ENCODE measurements around the gene ZBTB18.
A peak's percentile ranks its signal among the peaks of the same experiment; 100 is the strongest.
"Not testable (repeated sequence)": the region's sequence is repeated elsewhere in the genome, so short reads cannot be mapped to it uniquely, and the experiment has no call there.

Gene ZBTB18

DNA sequence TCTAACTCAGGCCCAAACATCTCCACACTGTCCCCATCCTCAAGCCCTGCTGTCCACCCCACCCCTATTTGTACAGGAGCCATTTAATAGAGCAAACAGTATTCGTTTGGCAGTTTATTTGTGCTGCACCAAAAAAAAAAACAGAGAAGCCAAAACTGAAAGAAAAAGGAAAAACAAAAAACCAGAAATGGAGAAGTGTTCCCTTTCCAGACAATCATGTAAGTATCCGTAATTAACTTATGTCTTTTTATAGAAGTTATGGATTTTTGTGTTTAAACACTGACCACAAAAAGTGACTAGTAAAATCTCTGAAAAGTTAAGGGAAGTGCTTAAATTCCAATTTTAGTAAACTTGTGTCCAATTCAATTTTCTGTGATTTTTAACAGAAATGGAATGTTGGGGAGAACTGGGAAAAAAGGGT is 40.4 kb upstream of the ZBTB18 start:
- no peak for DNase-seq (ENCODE audit: low read depth)
- TF ChIP-seq, protein P1, sequence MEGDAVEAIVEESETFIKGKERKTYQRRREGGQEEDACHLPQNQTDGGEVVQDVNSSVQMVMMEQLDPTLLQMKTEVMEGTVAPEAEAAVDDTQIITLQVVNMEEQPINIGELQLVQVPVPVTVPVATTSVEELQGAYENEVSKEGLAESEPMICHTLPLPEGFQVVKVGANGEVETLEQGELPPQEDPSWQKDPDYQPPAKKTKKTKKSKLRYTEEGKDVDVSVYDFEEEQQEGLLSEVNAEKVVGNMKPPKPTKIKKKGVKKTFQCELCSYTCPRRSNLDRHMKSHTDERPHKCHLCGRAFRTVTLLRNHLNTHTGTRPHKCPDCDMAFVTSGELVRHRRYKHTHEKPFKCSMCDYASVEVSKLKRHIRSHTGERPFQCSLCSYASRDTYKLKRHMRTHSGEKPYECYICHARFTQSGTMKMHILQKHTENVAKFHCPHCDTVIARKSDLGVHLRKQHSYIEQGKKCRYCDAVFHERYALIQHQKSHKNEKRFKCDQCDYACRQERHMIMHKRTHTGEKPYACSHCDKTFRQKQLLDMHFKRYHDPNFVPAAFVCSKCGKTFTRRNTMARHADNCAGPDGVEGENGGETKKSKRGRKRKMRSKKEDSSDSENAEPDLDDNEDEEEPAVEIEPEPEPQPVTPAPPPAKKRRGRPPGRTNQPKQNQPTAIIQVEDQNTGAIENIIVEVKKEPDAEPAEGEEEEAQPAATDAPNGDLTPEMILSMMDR (IDR thresholded peaks at IDR 0.05; ENCODE audit: low read depth, low read length, missing control alignments) = no peak

DNA sequence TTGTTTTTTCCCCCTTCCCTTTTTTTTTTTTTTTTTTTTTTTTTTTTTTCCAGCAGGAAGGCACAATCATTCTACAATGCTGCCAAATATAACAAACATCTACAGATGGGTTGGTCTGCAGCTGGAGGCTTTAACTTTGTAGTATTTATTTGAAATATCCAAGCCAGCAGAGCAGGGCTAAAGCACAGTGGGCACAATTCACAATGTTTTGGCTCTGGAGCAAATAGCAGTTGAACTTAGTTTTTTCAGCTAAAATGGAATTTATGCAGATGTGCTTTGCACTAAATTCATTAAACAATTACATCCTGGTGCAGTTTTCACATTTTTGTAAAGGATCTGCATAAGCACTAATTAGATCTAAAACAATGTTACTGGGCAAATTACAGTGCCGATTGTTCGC is 39.8 kb upstream of the ZBTB18 start:
- no peak overlapping the region for H3K4me3 ChIP-seq (ENCODE audit: low read depth, low read length)
- TF ChIP-seq, protein P1 (IDR thresholded peaks at IDR 0.05; ENCODE audit: low read depth, low read length, missing control alignments) = no peak
- in situ Hi-C loops (cut with HindIII; ENCODE audit: low sequenced_read_pairs) = no loop called here
- no peak for DNase-seq (ENCODE audit: low read depth)

More for the DNA sequence above, 40.4 kb upstream of the ZBTB18 start:
- H3K4me3 ChIP-seq (ENCODE audit: low read depth, low read length) = no peak overlapping the region
- in situ Hi-C loops (cut with HindIII; ENCODE audit: low sequenced_read_pairs) = no loop called here

DNA sequence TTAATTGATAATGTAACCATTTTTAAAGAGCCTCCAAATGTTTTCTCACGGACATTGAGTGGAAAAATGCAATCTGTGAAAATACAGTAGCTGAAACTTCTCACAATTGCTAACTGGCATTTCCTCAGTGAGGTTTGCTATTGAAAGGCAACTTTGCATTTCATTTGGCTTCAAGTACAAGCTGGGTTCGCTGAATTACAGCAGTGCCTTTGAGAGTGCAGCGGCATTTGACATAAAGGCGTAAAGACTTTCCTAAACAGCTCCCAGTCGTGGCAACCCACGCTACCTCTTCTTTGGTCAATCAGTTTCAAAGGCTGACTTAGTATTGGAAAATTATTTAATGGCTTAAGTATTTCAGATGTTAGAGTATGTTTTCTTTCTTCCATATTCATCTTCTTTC is 39.3 kb upstream of the ZBTB18 start:
- TF ChIP-seq, protein P1 (IDR thresholded peaks at IDR 0.05; ENCODE audit: low read depth, low read length, missing control alignments) = no peak
- H3K4me3 ChIP-seq (ENCODE audit: low read depth, low read length) = no peak overlapping the region
- no peak for DNase-seq (ENCODE audit: low read depth)
- in situ Hi-C loops (cut with HindIII; ENCODE audit: low sequenced_read_pairs) = no loop called here

DNA sequence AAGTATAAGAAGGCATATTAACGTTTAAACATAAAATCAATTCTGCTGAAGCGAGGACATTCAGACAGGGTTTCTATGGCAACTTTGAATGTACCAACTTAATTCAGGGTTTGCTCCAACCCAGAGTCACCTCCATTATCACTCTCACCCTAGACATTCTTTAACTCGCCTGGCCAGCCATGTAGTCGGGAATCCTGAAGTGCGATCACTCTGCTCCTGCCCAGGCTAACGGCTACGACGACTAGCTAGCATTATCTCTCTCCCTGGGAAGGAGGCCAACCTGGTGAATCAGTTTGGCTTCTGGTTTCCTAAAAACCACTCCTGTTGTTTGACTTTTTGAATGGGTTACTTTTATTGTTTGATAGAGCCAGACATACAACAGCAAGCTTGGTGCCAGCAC is 38.9 kb upstream of the ZBTB18 start:
- TF ChIP-seq, protein P1 (IDR thresholded peaks at IDR 0.05; ENCODE audit: low read depth, low read length, missing control alignments) = no peak
- in situ Hi-C loops (cut with HindIII; ENCODE audit: low sequenced_read_pairs) = no loop called here
- peak; percentile 85 for DNase-seq (ENCODE audit: low read depth)
- peak overlapping the region; percentile 12 for H3K4me3 ChIP-seq (ENCODE audit: low read depth, low read length)

DNA sequence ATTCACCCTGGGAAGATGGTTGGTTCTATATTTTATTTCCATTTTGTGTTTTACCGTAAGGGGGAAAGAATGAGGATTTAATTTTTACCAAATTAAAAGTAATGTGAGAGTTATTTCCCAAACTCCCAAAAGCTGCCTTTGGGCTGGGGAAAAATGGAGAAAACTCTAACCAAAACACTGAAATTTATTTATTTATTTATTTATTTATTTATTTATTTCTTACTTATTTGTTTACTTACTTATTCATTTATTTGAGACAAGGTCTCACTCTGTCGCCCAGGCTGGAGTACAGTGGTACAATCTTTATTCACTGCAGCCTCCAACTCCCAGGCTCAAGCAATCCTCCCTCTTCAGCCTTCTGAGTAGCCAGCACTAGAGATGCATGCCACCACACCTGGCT is 38.0 kb upstream of the ZBTB18 start:
- in situ Hi-C loops (cut with HindIII; ENCODE audit: low sequenced_read_pairs) = no loop called here
- no peak for DNase-seq (ENCODE audit: low read depth)
- no peak overlapping the region for H3K4me3 ChIP-seq (ENCODE audit: low read depth, low read length)
- TF ChIP-seq, protein P1 (IDR thresholded peaks at IDR 0.05; ENCODE audit: low read depth, low read length, missing control alignments) = no peak

DNA sequence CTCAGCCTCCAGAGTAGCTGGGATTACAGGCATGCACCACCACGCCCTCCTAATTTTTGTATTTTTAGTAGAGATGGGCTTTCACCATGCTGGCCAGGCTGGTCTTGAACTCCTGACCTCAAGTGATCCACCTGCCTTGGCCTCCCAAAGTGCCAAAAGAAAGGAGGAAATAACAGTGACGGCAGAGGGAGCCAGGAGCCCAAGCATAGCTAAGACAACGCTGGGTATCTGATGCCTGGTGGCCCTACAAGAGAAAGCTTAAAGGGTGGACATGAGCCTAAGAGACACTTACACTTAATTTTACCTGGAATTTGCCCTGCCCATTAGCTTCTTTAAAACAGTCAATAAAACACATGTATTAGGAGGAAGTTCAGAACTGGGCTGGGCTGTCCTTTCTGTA is 36.2 kb upstream of the ZBTB18 start:
- H3K4me3 ChIP-seq (ENCODE audit: low read depth, low read length); in situ Hi-C loops (cut with HindIII; ENCODE audit: low sequenced_read_pairs); DNase-seq (ENCODE audit: low read depth): not testable (repeated sequence)

DNA sequence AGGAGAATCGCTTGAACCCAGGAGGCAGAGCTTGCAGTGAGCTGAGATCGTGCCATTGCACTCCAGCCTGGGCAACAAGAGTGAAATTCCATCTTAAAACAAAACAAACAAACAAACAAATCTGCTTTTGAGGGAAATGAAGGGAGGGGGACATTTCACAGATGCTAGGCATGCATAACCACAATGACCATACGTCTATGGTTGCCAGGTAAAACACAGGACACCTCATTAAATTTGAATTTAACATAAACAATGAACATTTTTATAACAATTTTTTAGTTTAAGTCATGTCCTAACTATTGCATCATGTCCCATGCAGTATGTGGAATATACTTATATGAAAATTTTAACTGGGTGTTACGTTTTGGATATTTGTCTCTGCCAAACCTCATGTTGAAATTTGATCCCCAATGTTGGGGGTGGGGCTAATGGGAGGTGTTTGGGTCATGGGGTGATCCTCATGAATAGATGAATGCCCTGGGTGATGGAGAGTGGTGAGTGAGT is 31.0 kb upstream of the ZBTB18 start:
- no peak overlapping the region for H3K4me3 ChIP-seq (ENCODE audit: low read depth, low read length)
- TF ChIP-seq, protein P1 (IDR thresholded peaks at IDR 0.05; ENCODE audit: low read depth, low read length, missing control alignments) = no peak
- DNase-seq (ENCODE audit: low read depth) = no peak
- in situ Hi-C loops (cut with HindIII; ENCODE audit: low sequenced_read_pairs) = no loop called here
